B cell (primary cell): ENCODE data around the gene AGTRAP. TPM values are rescaled to one million over a fixed set of nuclear protein-coding genes. Genes with fewer than 3 reads are reported as not detected.

ENCODE experiments used
- ATAC-seq: fragments of 200-7000 bp; cut with Tn5 transposase; one replicate; pipeline ENCODE4 v1.10.0; 2021; ENCODE audit warnings: low read depth, mild to moderate bottlenecking, moderate number of reproducible peaks, moderate library complexity
- CTCF ChIA-PET: fragments of 350-600 bp; sonication (Branson Sonifier 250); formaldehyde crosslinking; loops from one replicate; lab custom pipeline; 2021; ENCODE audit warnings: antibody characterized with exemption, inconsistent platforms; lab: Charles Lee
- POLR2A ChIA-PET: fragments of 350-600 bp; sonication (Branson Sonifier 250); formaldehyde crosslinking; loops from one replicate; lab custom pipeline; 2021; ENCODE audit warnings: antibody characterized with exemption; lab: Charles Lee
- DNase-seq: peaks from one replicate; pipeline ENCODE4 v3.0.0; 2013
- H2AFZ ChIP-seq: 2 replicates; pipeline ENCODE4 v1.6.1; 2012; ENCODE audit warnings: mild to moderate bottlenecking, low read depth, low read length; ENCODE audit not compliant: insufficient read depth, poor library complexity, severe bottlenecking
- H3K27ac ChIP-seq, 2 donors: 1 replicate in 1 of 2; 2 replicates in 1 of 2; pipeline ENCODE4 v1.5.1; 2012 to 2013; ENCODE audit warnings: low read length in 2 of 2, mild to moderate bottlenecking in 2 of 2, moderate library complexity in 1 of 2
- H3K27me3 ChIP-seq, 4 experiments: fragments of 200-600 bp in 1 of 4; sonication (generic) in 1 of 4; replicated peaks in 1 of 4; 1 replicate in 2 of 4; 2 replicates in 2 of 4; pipeline versions ENCODE4 v1.6.1 to v1.7.0; 2013 to 2016; ENCODE audit warnings: low read length in 3 of 4, mild to moderate bottlenecking in 2 of 4, mixed read lengths in 1 of 4, moderate library complexity in 1 of 4; ENCODE audit not compliant: insufficient read depth in 4 of 4, control insufficient read depth in 3 of 4; ENCODE audit errors: control extremely low read depth in 1 of 4
- H3K36me3 ChIP-seq, 2 experiments: replicated peaks in 1 of 2; 1 replicate in 1 of 2; 2 replicates in 1 of 2; pipeline versions ENCODE4 v1.6.1 to v1.7.1; 2013; ENCODE audit warnings: low read length in 1 of 2; ENCODE audit not compliant: insufficient read depth in 2 of 2, control insufficient read depth in 1 of 2; ENCODE audit errors: control extremely low read depth in 1 of 2, extremely low read depth in 1 of 2
- H3K4me1 ChIP-seq, 2 donors: fragments of 200-600 bp in 1 of 2; sonication (generic) in 1 of 2; 1 replicate in 1 of 2; 2 replicates in 1 of 2; pipeline versions ENCODE4 v1.5.1 to v1.6.1; 2013 to 2017; ENCODE audit warnings: low read length in 2 of 2; ENCODE audit not compliant: control insufficient read depth in 2 of 2, insufficient read depth in 2 of 2
- H3K4me2 ChIP-seq: replicated peaks from 2 replicates; pipeline ENCODE3; 2012; ENCODE audit warnings: mild to moderate bottlenecking, low read depth, low read length; ENCODE audit not compliant: poor library complexity, severe bottlenecking
- H3K4me3 ChIP-seq, 5 experiments: fragments of 200-600 bp in 1 of 5; sonication (generic) in 1 of 5; 1 replicate in 3 of 5; 2 replicates in 2 of 5; pipeline versions ENCODE4 v1.5.1 to v1.7.0; 2011 to 2016; ENCODE audit warnings: low read length in 4 of 5, mild to moderate bottlenecking in 4 of 5, low read depth in 2 of 5, control low read depth in 1 of 5, moderate library complexity in 1 of 5; ENCODE audit not compliant: insufficient read depth in 1 of 5; ENCODE audit errors: control extremely low read depth in 1 of 5, extremely low read depth in 1 of 5
- H3K79me2 ChIP-seq: fragments of 200-600 bp; sonication (generic); one replicate; pipeline ENCODE4 v1.6.0; 2016; ENCODE audit warnings: low read length; ENCODE audit not compliant: control insufficient read depth, insufficient read depth
- H3K9ac ChIP-seq: fragments of 200-600 bp; sonication (generic); 2 replicates; pipeline ENCODE4 v1.6.1; 2017; ENCODE audit warnings: mild to moderate bottlenecking, low read length, moderate library complexity
- H3K9me3 ChIP-seq, 3 donors: one replicate each; pipeline versions ENCODE4 v1.6.1 to v1.7.1; 2013; ENCODE audit warnings: low read length in 2 of 3; ENCODE audit not compliant: control insufficient read depth in 2 of 3, insufficient read depth in 1 of 3; ENCODE audit errors: control extremely low read depth in 1 of 3
- H4K20me1 ChIP-seq: 2 replicates; pipeline ENCODE4 v1.6.0; 2012; ENCODE audit warnings: mild to moderate bottlenecking, low read length; ENCODE audit not compliant: insufficient read depth, control insufficient read depth, poor library complexity, severe bottlenecking
- H3K27ac Mint-ChIP-seq: one replicate; pipeline ENCODE4 v1.8.0; 2021; ENCODE audit warnings: mixed read lengths
- H3K27me3 Mint-ChIP-seq: one replicate; pipeline ENCODE4 v1.8.0; 2021; ENCODE audit warnings: mixed read lengths
- H3K4me1 Mint-ChIP-seq: one replicate; pipeline ENCODE4 v1.8.0; 2021; ENCODE audit warnings: mixed read lengths
- H3K4me3 Mint-ChIP-seq: one replicate; pipeline ENCODE4 v1.8.0; 2021; ENCODE audit warnings: mixed read lengths
- H3K9me3 Mint-ChIP-seq: one replicate; pipeline ENCODE4 v1.8.0; 2022; ENCODE audit warnings: mixed read lengths; ENCODE audit not compliant: insufficient read depth
- EZH2 ChIP-seq: IDR thresholded peaks from 2 replicates; pipeline ENCODE4 v1.6.1; 2012; ENCODE audit warnings: borderline replicate concordance, low read depth, mild to moderate bottlenecking, moderate library complexity, low read length; ENCODE audit not compliant: insufficient read depth, poor library complexity, severe bottlenecking
- WGBS: methylation state at CpG from one replicate; pipeline ENCODE4 v1.1.5; 2013; ENCODE audit warnings: missing lambda C conversion rate; ENCODE audit not compliant: insufficient coverage; 5-methylcytosine and 5-hydroxymethylcytosine counted together
- intact Hi-C: fragments of 100-400 bp; cut with micrococcal nuclease; formaldehyde crosslinking; loops from one replicate; pipeline ENCODE4 v1.10.0; 2022
- polyA plus RNA-seq: library from polyadenylated mRNA; depleted of rRNA; stranded (reverse); fragments of >200 nt; gene quantifications from 2 replicates; pipeline ENCODE4 v1.2.3, GENCODE V29; 2012
- total RNA-seq, 2 donors: library from RNA; stranded (reverse); fragments of 120-200 nt in 1 of 2; gene quantifications; 1 replicate in 1 of 2; 2 replicates in 1 of 2; pipeline versions ENCODE4 v1.2.3 to v1.2.4, GENCODE V29; 2013 to 2022
- TF ChIP-seq, protein P1 (sequence below): fragments of 200-600 bp; IDR thresholded peaks from one replicate; pipeline ENCODE4 v1.8.0; 2022; ENCODE audit warnings: antibody characterized with exemption, mild to moderate bottlenecking

Gene AGTRAP
- total and polyA plus RNA-seq, 2 donors (not counting 1 experiment from before 2014, with no cell fraction given), result 18.3 to 44.9 TPM

DNA sequence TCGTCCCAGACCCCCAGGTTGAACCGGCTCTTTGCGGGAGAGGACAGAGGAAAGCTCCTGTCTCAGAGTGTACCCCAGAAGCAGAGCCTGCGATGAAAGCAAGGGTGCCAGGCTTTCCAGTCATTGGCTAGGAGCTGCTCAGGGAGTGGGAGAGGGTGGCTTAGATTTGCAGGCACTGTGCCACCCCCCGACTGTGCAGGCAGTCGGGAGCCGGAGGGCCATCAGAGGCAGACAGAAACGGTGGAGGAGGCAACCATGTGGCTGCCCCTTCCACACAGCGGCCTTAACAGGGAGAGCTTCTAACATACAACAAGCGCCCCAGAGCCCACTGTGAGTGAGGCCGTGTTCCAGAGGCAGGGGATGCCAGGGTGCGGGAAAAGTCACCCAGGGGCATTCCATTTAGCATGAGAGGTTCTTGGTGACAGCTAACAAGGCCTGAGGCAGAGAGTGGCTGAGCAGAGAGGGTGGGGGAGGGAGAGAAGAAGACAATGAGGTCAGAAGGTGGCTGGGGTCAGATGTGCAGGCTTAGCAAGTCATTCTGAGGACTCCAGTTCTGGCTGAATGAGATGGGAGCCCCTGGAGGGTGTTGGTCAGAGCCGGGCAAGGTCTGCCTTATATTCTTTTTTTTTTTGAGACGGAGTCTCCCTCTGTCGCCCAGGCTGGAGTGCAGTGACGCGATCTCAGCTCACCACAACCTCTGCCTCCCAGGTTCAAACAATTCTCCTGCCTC, 16.6 kb downstream of the AGTRAP start:
- Histone ChIP-seq H3K4me3 (no peak overlapping the region), H3K27ac (no peak overlapping the region), H2AFZ (no peak overlapping the region), H3K4me2 (no peak overlapping the region), H3K4me1 (peaks cover 0 to 4% of the 10 kb centered on the region in 2 donors), H3K79me2 (no peaks in the 10 kb centered on the region), H3K36me3 (peaks cover 0 to 14% of the 10 kb centered on the region in 2 experiments), H3K9ac (no peak overlapping the region), H4K20me1 (no peaks in the 10 kb centered on the region), H3K27me3 (no peaks in the 10 kb centered on the region), H3K9me3 (no peaks in the 10 kb centered on the region)
- no peak overlapping the region for H3K27ac Mint-ChIP-seq
- no peak overlapping the region for H3K4me3 Mint-ChIP-seq
- TF ChIP-seq EZH2, result no peak
- TF ChIP-seq, protein P1, sequence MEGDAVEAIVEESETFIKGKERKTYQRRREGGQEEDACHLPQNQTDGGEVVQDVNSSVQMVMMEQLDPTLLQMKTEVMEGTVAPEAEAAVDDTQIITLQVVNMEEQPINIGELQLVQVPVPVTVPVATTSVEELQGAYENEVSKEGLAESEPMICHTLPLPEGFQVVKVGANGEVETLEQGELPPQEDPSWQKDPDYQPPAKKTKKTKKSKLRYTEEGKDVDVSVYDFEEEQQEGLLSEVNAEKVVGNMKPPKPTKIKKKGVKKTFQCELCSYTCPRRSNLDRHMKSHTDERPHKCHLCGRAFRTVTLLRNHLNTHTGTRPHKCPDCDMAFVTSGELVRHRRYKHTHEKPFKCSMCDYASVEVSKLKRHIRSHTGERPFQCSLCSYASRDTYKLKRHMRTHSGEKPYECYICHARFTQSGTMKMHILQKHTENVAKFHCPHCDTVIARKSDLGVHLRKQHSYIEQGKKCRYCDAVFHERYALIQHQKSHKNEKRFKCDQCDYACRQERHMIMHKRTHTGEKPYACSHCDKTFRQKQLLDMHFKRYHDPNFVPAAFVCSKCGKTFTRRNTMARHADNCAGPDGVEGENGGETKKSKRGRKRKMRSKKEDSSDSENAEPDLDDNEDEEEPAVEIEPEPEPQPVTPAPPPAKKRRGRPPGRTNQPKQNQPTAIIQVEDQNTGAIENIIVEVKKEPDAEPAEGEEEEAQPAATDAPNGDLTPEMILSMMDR, result no peak
- 88% methylated on average over 11 of the region's 17 CpGs for WGBS
- ChIA-PET CTCF (no interaction called here), POLR2A (no interaction called here)
- ATAC-seq (no peak), DNase-seq (no peak)
- peaks cover 6% of the 10 kb centered on the region for H3K4me1 Mint-ChIP-seq
- H3K27me3 Mint-ChIP-seq, result peaks cover 4% of the 10 kb centered on the region
- no peaks in the 10 kb centered on the region for H3K9me3 Mint-ChIP-seq
- intact Hi-C loops, result no loop called here

DNA sequence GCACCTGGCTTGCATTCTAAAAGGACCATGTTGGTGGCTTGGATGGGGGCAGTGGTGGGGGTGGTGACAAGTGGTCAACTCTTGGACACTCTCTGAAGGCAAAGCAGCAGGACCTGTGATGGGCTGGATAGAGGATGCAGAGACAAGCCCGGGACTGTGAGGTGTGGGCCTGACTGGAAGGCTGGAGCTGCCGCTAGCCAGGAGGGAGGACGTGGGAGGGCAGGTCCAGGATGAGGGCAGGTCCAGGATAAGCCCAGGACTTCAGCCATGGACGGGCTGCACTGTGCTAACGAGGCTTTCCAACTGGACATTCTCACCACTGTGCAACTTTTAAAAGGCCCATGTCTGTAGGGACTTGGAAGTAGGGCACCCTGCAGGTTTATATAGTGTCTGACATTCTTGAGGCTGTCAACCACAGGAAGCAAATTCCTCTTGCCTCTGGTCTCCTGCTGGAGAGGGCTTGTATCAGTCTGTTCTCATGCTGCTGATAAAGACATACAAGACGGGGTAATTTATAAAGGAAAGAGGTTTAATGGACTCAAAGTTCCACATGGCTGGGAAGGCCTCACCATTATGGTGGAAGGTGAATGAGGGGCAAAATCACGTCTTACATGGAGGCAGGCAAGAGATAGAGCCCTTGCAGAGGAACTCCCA, 17.7 kb downstream of the AGTRAP start:
- no peak overlapping the region for H3K27ac Mint-ChIP-seq
- ATAC-seq, result no peak
- H3K9ac ChIP-seq, result no peak overlapping the region

More for the DNA sequence above, 17.7 kb downstream of the AGTRAP start:
- no peak for DNase-seq
- Histone ChIP-seq H2AFZ (no peak overlapping the region), H3K79me2 (no peaks in the 10 kb centered on the region), H3K4me1 (peaks cover 0 to 4% of the 10 kb centered on the region in 2 donors), H3K27me3 (no peaks in the 10 kb centered on the region), H3K4me2 (no peak overlapping the region), H3K27ac (no peak overlapping the region), H3K4me3 (no peak overlapping the region), H4K20me1 (no peaks in the 10 kb centered on the region), H3K9me3 (no peaks in the 10 kb centered on the region), H3K36me3 (peaks cover 0 to 6% of the 10 kb centered on the region in 2 experiments)
- whole genome bisulfite sequencing, result 87% methylated on average over 5 of the region's 7 CpGs
- intact Hi-C loops, result no loop called here
- no peak for TF ChIP-seq EZH2
- TF ChIP-seq, protein P1, result no peak
- H3K4me1 Mint-ChIP-seq, result peaks cover 6% of the 10 kb centered on the region
- H3K27me3 Mint-ChIP-seq, result peaks cover 4% of the 10 kb centered on the region
- no peak overlapping the region for H3K4me3 Mint-ChIP-seq
- no peaks in the 10 kb centered on the region for H3K9me3 Mint-ChIP-seq
- POLR2A ChIA-PET, result no interaction called here
- CTCF ChIA-PET, result interaction anchor here (1.1 kb wide), 1 partner anchor 716 kb away, joined by 3 read pairs; no protein-coding TSS in a partner anchor
